IMR-90 (cell line): ENCODE results near the gene CREB5. TPM values are rescaled to one million over a fixed set of nuclear protein-coding genes. Genes with fewer than 3 reads are reported as not detected.

Experiments
- ATAC-seq: fragments of 200-7000 bp; cut with Tn5 transposase; 2 replicates; pipeline ENCODE4 v1.9.1; 2020; ENCODE audit warnings: low read depth, mild to moderate bottlenecking, moderate library complexity
- BruUV-seq: library from RNA; stranded (reverse); fragments of 400-500 nt; replicated peaks from 2 replicates; lab custom pipeline; 2021; lab: Mats Ljungman, UMichigan
- CTCF ChIA-PET: fragments of 300-600 bp; formaldehyde crosslinking; extraction: SDS; loops from one replicate; lab custom pipeline; 2021; ENCODE audit warnings: antibody characterized with exemption; lab: Yijun Ruan, JAX
- POLR2A ChIA-PET: fragments of 300-600 bp; sonication (Branson Sonifier 250); formaldehyde crosslinking; loops from one replicate; lab custom pipeline; 2022; ENCODE audit warnings: antibody characterized with exemption; ENCODE audit not compliant: unreplicated experiment; lab: Charles Lee
- DNase-seq: peaks from one replicate; pipeline ENCODE4 v3.0.0; 2013
- H2AFZ ChIP-seq: replicated peaks from 2 replicates; pipeline ENCODE3; 2013; ENCODE audit warnings: low read length, mild to moderate bottlenecking; ENCODE audit not compliant: poor library complexity
- H2AK5ac ChIP-seq: 2 replicates; pipeline ENCODE4 v1.6.1; 2013; ENCODE audit warnings: low read depth, low read length, inconsistent platforms
- H2AK9ac ChIP-seq: replicated peaks from 2 replicates; pipeline ENCODE3; 2013; ENCODE audit warnings: mild to moderate bottlenecking, low read depth, low read length, moderate library complexity; ENCODE audit not compliant: poor library complexity
- H2BK120ac ChIP-seq: 2 replicates; pipeline ENCODE4 v1.6.1; 2013; ENCODE audit warnings: low read depth, low read length, inconsistent platforms
- H2BK15ac ChIP-seq: 3 replicates; pipeline ENCODE4 v1.6.1; 2013; ENCODE audit warnings: low read depth, low read length, inconsistent platforms
- H2BK20ac ChIP-seq: 2 replicates; pipeline ENCODE4 v1.6.1; 2013; ENCODE audit warnings: low read depth, mild to moderate bottlenecking, inconsistent platforms, low read length, moderate library complexity
- H2BK5ac ChIP-seq: 2 replicates; pipeline ENCODE4 v1.6.1; 2013; ENCODE audit warnings: mild to moderate bottlenecking, low read depth, low read length, inconsistent platforms; ENCODE audit not compliant: poor library complexity, severe bottlenecking
- H3K14ac ChIP-seq: replicated peaks from 2 replicates; pipeline ENCODE4 v1.6.1; 2013; ENCODE audit warnings: low read depth, low read length, inconsistent platforms
- H3K18ac ChIP-seq: 2 replicates; pipeline ENCODE4 v1.6.1; 2013; ENCODE audit warnings: low read depth, low read length, control low read depth
- H3K23ac ChIP-seq: 2 replicates; pipeline ENCODE4 v1.6.1; 2013; ENCODE audit warnings: low read depth, low read length, inconsistent platforms
- H3K27ac ChIP-seq: 2 replicates; pipeline ENCODE4 v1.5.1; 2013; ENCODE audit warnings: mild to moderate bottlenecking, control low read depth, low read length; ENCODE audit not compliant: insufficient read depth
- H3K27me3 ChIP-seq: 2 replicates; pipeline ENCODE4 v1.6.1; 2013; ENCODE audit warnings: low read length; ENCODE audit not compliant: control insufficient read depth, insufficient read depth
- H3K36me3 ChIP-seq: 2 replicates; pipeline ENCODE4 v1.6.1; 2013; ENCODE audit warnings: low read length, mixed read lengths; ENCODE audit not compliant: control insufficient read depth, insufficient read depth
- H3K4ac ChIP-seq: 2 replicates; pipeline ENCODE4 v1.6.1; 2013; ENCODE audit warnings: low read depth, low read length, inconsistent platforms
- H3K4me1 ChIP-seq: 2 replicates; pipeline ENCODE4 v1.6.1; 2013; ENCODE audit warnings: low read length, mixed read lengths; ENCODE audit not compliant: control insufficient read depth, insufficient read depth
- H3K4me2 ChIP-seq: 2 replicates; pipeline ENCODE4 v1.6.1; 2013; ENCODE audit warnings: low read depth, mild to moderate bottlenecking, control low read depth, low read length, moderate library complexity
- H3K4me3 ChIP-seq: 2 replicates; pipeline ENCODE4 v1.5.1; 2013; ENCODE audit warnings: low read depth, mild to moderate bottlenecking, control low read depth, low read length, moderate library complexity; ENCODE audit not compliant: insufficient read depth
- H3K56ac ChIP-seq: 2 replicates; pipeline ENCODE4 v1.6.1; 2013; ENCODE audit warnings: low read length, inconsistent platforms; ENCODE audit not compliant: insufficient read depth; ENCODE audit errors: extremely low read depth
- H3K79me1 ChIP-seq, 2 experiments: 2 replicates each; pipeline ENCODE4 v1.6.1; 2013; ENCODE audit warnings: low read length in 2 of 2, inconsistent platforms in 1 of 2, low read depth in 1 of 2
- H3K9ac ChIP-seq: 2 replicates; pipeline ENCODE4 v1.6.1; 2013; ENCODE audit warnings: low read depth, low read length, control low read depth
- H3K9me1 ChIP-seq: 2 replicates; pipeline ENCODE4 v1.6.1; 2013; ENCODE audit warnings: low read length, inconsistent platforms; ENCODE audit not compliant: insufficient read depth
- H3K9me3 ChIP-seq: 2 replicates; pipeline ENCODE4 v1.6.1; 2013; ENCODE audit warnings: low read length; ENCODE audit not compliant: control insufficient read depth, insufficient read depth
- H4K20me1 ChIP-seq: 2 replicates; pipeline ENCODE4 v1.6.1; 2013; ENCODE audit warnings: low read length, inconsistent platforms; ENCODE audit not compliant: insufficient read depth
- H4K5ac ChIP-seq: 2 replicates; pipeline ENCODE4 v1.6.1; 2013; ENCODE audit warnings: mild to moderate bottlenecking, low read depth, low read length, control low read depth
- H4K8ac ChIP-seq, 2 experiments: 2 replicates each; pipeline ENCODE4 v1.6.1; 2013; ENCODE audit warnings: low read depth in 2 of 2, low read length in 2 of 2, control low read depth in 1 of 2, inconsistent platforms in 1 of 2
- H4K91ac ChIP-seq: 2 replicates; pipeline ENCODE4 v1.6.1; 2013; ENCODE audit warnings: low read depth, low read length, inconsistent platforms; ENCODE audit not compliant: insufficient read depth
- WGBS, 2 experiments: methylation state at CpG; one replicate each; pipeline versions ENCODE4 v1.1.5 to v1.1.7; 2013; ENCODE audit warnings: missing lambda C conversion rate in 2 of 2; ENCODE audit not compliant: insufficient read length in 1 of 2; ENCODE audit errors: extremely low coverage in 2 of 2; 5-methylcytosine and 5-hydroxymethylcytosine counted together
- dilution Hi-C: fragments of 300-500 bp; cut with HindIII; formaldehyde crosslinking; loops from one replicate; pipeline ENCODE4 v1.14.3; 2018; ENCODE audit warnings: low sequenced_read_pairs; ENCODE audit not compliant: unreplicated experiment
- in situ Hi-C: fragments of 300-500 bp; cut with MboI; formaldehyde crosslinking; loops from 3 replicates; pipeline ENCODE4 v1.14.3; 2019; ENCODE audit warnings: low sequenced_read_pairs, inconsistent platforms, mixed read lengths
- intact Hi-C: fragments of 100-400 bp; cut with micrococcal nuclease; formaldehyde crosslinking; loops from 2 replicates; pipeline ENCODE4 v1.10.0; 2022
- polyA plus RNA-seq, 3 experiments: library from polyadenylated mRNA; depleted of rRNA; stranded (reverse); fragments of >200 nt; gene quantifications; 2 replicates each; pipeline ENCODE4 v1.2.3, GENCODE V29; 2012; ENCODE audit warnings: low replicate concordance in 1 of 3
- total RNA-seq: library from RNA; depleted of rRNA; stranded (reverse); fragments of >200 nt; gene quantifications from 2 replicates; pipeline ENCODE4 v1.2.3, GENCODE V29; 2012
- TF ChIP-seq, protein P1 (sequence below): fragments of 150-350 bp; IDR thresholded peaks from 2 replicates; pipeline ENCODE4 v1.6.1; 2017; ENCODE audit warnings: mild to moderate bottlenecking, antibody characterized with exemption, low read length, low read depth

The CREB5 gene
- total and polyA plus RNA-seq, 2 of the 4 experiments (the other 2 are of a cell fraction) = 7.3 to 13.1 TPM

DNA sequence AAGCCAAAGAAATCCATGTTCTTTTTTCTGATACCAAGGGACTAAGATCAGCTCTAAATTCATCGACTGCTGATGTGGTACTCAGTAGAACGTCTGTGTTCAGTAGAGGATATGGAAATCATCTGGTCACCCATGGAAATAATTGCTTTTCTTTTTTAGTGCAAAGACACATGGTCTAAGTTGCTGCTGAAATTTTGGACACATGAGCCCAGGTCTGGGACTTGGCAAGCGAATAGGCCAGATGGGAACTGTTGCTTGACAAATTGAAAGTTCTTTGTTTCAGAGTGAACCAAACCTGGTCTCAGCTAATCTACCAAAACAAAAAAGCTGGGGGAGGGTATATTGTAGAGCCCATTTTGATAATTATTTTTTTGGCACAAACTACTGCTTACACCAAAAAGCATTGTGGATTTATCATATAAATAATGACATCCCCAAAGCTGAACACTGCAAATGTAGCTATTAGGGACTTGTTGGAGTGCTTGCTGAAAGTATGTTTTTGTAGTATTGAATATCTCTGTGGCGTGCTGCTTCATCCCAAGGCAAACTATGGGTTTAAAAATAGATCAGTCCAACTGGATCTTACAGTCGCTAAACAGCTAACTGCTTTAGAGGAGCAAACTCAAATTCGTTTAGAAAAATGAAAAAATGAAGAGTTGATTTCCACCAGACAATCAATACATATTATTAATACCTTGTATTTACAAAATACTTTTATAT is 401.1 kb downstream of the CREB5 start:
- Histone ChIP-seq H2BK120ac (no peak overlapping the region), H2AK5ac (no peak overlapping the region), H2BK15ac (no peak overlapping the region), H3K27me3 (no peaks in the 10 kb centered on the region), H3K79me1 (no peaks in the 10 kb centered on the region), H3K9me3 (no peaks in the 10 kb centered on the region), H4K20me1 (no peaks in the 10 kb centered on the region), H3K4me3 (no peak overlapping the region), H3K14ac (no peak overlapping the region), H3K4me2 (no peak overlapping the region), H3K9me1 (no peaks in the 10 kb centered on the region; the same call in 1 of the 2 replicates), H2BK20ac (no peak overlapping the region), H4K5ac (no peak overlapping the region), H3K56ac (no peak overlapping the region), H3K4me1 (peaks cover 8% of the 10 kb centered on the region; the same call in 1 of the 2 replicates), H3K27ac (no peak overlapping the region), H4K8ac (no peak overlapping the region), H2AK9ac (no peak overlapping the region), H4K91ac (no peak overlapping the region), H2AFZ (no peak overlapping the region), H3K4ac (no peak overlapping the region), H2BK5ac (no peak overlapping the region), H3K36me3 (peaks cover 6% of the 10 kb centered on the region; the same call in 1 of the 2 replicates), H3K9ac (no peak overlapping the region), H3K18ac (no peak overlapping the region), H3K23ac (no peak overlapping the region)
- TF ChIP-seq, protein P1, sequence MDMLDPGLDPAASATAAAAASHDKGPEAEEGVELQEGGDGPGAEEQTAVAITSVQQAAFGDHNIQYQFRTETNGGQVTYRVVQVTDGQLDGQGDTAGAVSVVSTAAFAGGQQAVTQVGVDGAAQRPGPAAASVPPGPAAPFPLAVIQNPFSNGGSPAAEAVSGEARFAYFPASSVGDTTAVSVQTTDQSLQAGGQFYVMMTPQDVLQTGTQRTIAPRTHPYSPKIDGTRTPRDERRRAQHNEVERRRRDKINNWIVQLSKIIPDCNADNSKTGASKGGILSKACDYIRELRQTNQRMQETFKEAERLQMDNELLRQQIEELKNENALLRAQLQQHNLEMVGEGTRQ = no peak
- ATAC-seq = no peak
- ChIA-PET CTCF (interaction anchor here (0.5 to 0.7 kb wide), 2 partner anchors 175 to 179 kb away, joined by 3 read pairs; no protein-coding TSS in a partner anchor), POLR2A (no interaction called here)
- BruUV-seq = no TSS peak
- no peak for DNase-seq
- WGBS, 2 experiments = no CpG with 5 or more reads among the region's 6 CpGs
- in situ Hi-C loops = no loop called here
- dilution Hi-C loops = no loop called here
- intact Hi-C loops = no loop called here
